ENCODE results near the gene KPNA1.

KPNA1 gene

GRCh38 chr3:122427857-122428471 is 86.8 kb downstream of the KPNA1 start:
- intact Hi-C loops (cut with DNase I) = no loop called here
- DNase-seq = no peak

- intact Hi-C loops (cut with DNase I) = no loop called here
Measured at GRCh38 chr3:122421836-122422235, 92.9 kb downstream of the KPNA1 start.

GRCh38 chr3:122421101-122421500 is 93.6 kb downstream of the KPNA1 start:
- no peak for DNase-seq
- intact Hi-C loops (cut with DNase I) = no loop called here

More at GRCh38 chr3:122421836-122422235, 92.9 kb downstream of the KPNA1 start:
- no peak for DNase-seq

GRCh38 chr3:122416966-122417365 is 97.8 kb downstream of the KPNA1 start:
- peak in 2 of 10 donors; percentile 59 to 73 for DNase-seq
- intact Hi-C loops (cut with DNase I) = loop anchor here (5.0 kb wide), 2 partner anchors 35 to 95 kb away; partner anchors contain the start of genes FAM162A, KPNA1 and MIX23

GRCh38 chr3:122415762-122416654 is 98.7 kb downstream of the KPNA1 start, which contains the start of gene WDR5B:
Gene WDR5B (minus strand): TSS chr3:122416062. CDS start chr3:122415528, 534 bp downstream.
- intact Hi-C loops (cut with DNase I) = loop anchor here (5.0 kb wide), 2 partner anchors 34 to 96 kb away; partner anchors contain the start of genes FAM162A, KPNA1 and MIX23
- DNase-seq = peak; percentile 95 to 99 (median 98)

GRCh38 chr3:122415104-122415744 is 99.5 kb downstream of the KPNA1 start:
- DNase-seq = peak in 3 of 10 donors; percentile 27 to 84 (median 30)
- intact Hi-C loops (cut with DNase I) = loop anchor here (5.0 kb wide), 2 partner anchors 33 to 97 kb away; partner anchors contain the start of genes FAM162A, KPNA1 and MIX23

GRCh38 chr3:122414391-122414790 is 100.3 kb downstream of the KPNA1 start:
- no peak for DNase-seq
- intact Hi-C loops (cut with DNase I) = no loop called here

GRCh38 chr3:122410639-122411038 is 104.1 kb downstream of the KPNA1 start:
- DNase-seq = no peak
- intact Hi-C loops (cut with DNase I) = no loop called here

GRCh38 chr3:122410111-122410510 is 104.6 kb downstream of the KPNA1 start:
- intact Hi-C loops (cut with DNase I) = no loop called here
- DNase-seq = no peak

- intact Hi-C loops (cut with DNase I) = no loop called here
- DNase-seq = no peak
Measured at GRCh38 chr3:122409446-122409845, 105.3 kb downstream of the KPNA1 start.

GRCh38 chr3:122407946-122408345 is 106.8 kb downstream of the KPNA1 start:
- DNase-seq = no peak
- intact Hi-C loops (cut with DNase I) = no loop called here

GRCh38 chr3:122406198-122406597 is 108.5 kb downstream of the KPNA1 start:
- DNase-seq = no peak
- intact Hi-C loops (cut with DNase I) = no loop called here

GRCh38 chr3:122405015-122405414 is 109.7 kb downstream of the KPNA1 start:
- intact Hi-C loops (cut with DNase I) = no loop called here
- DNase-seq = no peak

- intact Hi-C loops (cut with DNase I) = no loop called here
- no peak for DNase-seq
Measured at GRCh38 chr3:122403489-122403888, 111.2 kb downstream of the KPNA1 start.

- intact Hi-C loops (cut with DNase I) = no loop called here
- DNase-seq = no peak
Measured at GRCh38 chr3:122398920-122399319, 115.8 kb downstream of the KPNA1 start.

GRCh38 chr3:122397201-122397600 is 117.5 kb downstream of the KPNA1 start:
- DNase-seq = no peak
- intact Hi-C loops (cut with DNase I) = no loop called here

GRCh38 chr3:122396511-122396910 is 118.2 kb downstream of the KPNA1 start:
- no peak for DNase-seq
- intact Hi-C loops (cut with DNase I) = no loop called here

GRCh38 chr3:122395582-122395981 is 119.2 kb downstream of the KPNA1 start:
- DNase-seq = no peak
- intact Hi-C loops (cut with DNase I) = no loop called here

GRCh38 chr3:122394173-122394572 is 120.6 kb downstream of the KPNA1 start:
- no peak for DNase-seq
- intact Hi-C loops (cut with DNase I) = no loop called here

- DNase-seq = no peak
- intact Hi-C loops (cut with DNase I) = loop anchor here (1.0 kb wide), 1 partner anchor 286 kb away; no protein-coding TSS in a partner anchor
Measured at GRCh38 chr3:122392868-122393844, 121.6 kb downstream of the KPNA1 start.

Data from posterior cingulate gyrus (tissue), 11 donors.